Left renal cortex interstitium (tissue), 4 donors: ENCODE data around the gene CBL. TPM values are rescaled to one million over a fixed set of nuclear protein-coding genes. Genes with fewer than 3 reads are reported as not detected.
"Not testable (repeated sequence)": the region's sequence is repeated elsewhere in the genome, so short reads cannot be mapped to it uniquely, and the experiment has no call there.

ENCODE experiments used
- DNase-seq, 4 donors: peaks; one replicate each; pipeline ENCODE4 v3.0.0-alpha.2; 2013; ENCODE audit warnings: low read depth in 4 of 4, low spot score in 2 of 4, missing footprints in 1 of 4
- polyA plus RNA-seq, 4 donors: library from polyadenylated mRNA; unstranded; fragments of 120-200 nt; gene quantifications; one replicate each; pipeline ENCODE4 v1.2.1, GENCODE V29; 2013; ENCODE audit not compliant: insufficient read length in 4 of 4

Gene CBL
- polyA plus RNA-seq, 4 donors: 16.1 to 20.9 (median 18.6) TPM

DNA sequence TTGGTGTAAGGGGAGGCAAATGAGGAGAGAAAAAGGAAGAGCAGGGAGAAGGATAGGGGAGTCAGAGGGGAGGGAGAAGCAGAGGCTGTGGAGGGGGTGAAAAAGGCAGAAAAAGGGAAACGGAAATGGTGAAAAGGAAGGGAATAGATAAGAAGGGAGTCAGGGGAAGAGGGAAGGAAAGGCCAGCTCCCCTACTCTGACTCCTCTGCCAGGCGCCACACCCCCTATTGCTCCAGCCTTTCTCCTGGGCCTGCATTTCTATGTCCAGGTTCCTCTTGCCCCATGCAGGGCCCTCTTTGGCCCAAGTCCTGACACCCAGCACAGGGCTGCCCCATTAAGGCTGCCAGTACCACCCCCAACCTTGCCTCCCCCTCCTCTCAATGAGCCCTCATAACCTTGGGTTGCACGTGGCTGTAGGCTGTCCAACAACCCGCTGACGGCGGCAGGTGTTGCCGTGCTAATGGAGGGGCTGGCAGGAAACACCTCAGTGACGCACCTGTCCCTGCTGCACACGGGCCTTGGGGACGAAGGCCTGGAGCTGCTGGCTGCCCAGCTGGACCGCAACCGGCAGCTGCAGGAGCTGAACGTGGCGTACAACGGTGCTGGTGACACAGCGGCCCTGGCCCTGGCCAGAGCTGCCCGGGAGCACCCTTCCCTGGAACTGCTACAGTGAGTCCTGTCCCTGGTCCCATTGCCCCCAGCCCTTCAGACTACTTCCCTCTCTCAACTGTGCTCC lies 24.3 kb upstream of the CBL start:
- DNase-seq: no peak

DNA sequence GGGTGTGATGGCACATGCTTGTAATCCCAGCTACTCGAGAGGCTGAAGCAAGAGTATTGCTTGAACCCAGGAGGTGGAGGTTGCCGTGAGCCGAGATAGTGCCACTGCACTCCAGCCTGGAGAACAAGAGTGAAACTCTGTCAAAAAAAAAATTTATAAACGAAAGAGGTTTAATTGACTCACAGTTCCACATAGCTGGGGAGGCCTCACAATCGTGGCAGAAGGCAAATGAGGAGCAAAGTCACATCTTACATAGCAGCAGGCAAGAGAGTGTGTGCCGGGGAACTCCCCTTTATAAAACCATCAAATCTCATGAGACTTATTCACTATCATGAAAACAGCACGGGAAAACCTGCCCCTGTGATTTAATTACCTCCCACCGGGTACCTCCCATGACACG lies 21.7 kb upstream of the CBL start:
- DNase-seq: not testable (repeated sequence)

DNA sequence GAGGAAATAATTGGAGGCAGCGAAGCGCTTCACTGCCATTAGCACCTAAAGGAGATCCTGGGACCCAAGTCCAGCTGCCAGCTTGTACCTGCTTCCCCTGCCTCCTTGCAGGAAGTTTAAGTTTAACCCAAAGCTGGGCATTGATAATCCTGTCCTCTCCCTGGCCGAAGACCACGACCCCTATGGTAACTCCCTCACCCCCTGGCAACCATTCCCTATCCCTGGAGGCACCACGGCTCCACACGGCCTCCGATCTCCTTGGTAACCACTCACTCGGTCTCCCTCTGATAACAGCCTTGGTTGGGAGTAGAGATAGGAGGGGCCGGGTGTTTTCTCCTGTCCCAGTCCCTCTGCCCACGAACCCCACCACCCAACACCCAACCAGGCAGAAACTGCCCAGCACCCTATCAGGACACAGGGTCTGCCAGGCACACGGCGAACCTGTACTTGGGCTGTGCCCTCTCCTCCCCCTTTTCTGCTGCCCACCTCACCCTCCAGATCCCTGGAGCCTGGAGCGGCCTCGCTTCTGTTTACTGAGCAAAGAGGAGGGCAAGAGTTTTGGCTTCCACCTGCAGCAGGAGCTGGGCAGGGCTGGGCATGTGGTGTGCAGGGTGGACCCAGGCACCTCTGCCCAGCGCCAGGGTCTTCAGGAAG lies 20.0 kb upstream of the CBL start:
- DNase-seq: no peak

DNA sequence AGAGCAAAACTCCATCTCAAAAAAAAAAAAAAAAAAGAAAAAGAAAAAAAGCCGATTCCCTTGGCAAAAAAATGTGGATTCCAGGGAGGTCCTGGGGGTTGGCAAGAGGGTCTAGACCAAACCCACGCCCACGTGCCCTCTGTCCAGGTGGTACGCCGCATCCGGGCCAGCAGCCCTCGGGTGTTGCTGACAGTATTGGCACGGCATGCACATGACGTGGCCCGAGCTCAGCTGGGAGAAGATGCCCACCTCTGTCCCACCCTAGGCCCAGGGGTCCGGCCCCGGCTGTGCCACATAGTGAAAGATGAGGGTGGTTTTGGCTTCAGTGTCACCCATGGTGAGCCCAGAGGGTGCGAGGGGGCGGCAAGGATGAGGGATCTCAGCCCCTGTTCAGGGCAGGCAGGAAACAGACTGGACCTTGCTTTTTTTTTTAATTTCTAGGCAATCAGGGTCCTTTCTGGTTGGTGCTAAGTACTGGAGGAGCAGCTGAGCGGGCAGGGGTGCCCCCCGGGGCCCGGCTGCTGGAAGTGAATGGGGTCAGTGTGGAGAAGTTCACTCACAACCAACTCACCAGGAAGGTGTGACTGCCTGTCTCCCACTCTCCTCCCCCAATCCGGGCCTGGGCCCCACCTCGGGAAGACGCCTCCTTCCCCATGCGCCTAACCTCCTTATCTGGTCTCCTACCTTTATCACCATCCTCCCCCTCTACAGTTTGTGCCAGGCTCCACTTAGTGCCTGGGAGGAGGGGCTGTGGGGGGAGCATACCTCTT lies 18.8 kb upstream of the CBL start:
- no peak for DNase-seq

DNA sequence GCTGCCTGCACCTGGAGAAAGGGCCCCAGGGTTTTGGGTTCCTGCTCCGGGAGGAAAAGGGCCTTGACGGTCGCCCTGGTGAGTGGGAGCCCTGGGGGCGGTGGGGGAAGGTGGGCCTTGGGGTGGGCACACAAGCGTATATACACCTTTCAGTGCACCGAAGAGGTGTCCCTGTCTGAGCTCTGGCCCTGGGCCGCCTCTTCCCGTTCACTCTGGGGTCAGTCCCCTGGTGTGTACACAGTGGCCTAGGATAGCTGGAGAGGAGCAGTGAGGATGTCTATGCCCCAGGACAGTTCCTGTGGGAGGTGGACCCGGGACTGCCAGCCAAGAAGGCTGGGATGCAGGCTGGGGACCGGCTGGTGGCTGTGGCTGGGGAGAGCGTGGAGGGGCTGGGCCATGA lies 18.1 kb upstream of the CBL start:
- DNase-seq: no peak

DNA sequence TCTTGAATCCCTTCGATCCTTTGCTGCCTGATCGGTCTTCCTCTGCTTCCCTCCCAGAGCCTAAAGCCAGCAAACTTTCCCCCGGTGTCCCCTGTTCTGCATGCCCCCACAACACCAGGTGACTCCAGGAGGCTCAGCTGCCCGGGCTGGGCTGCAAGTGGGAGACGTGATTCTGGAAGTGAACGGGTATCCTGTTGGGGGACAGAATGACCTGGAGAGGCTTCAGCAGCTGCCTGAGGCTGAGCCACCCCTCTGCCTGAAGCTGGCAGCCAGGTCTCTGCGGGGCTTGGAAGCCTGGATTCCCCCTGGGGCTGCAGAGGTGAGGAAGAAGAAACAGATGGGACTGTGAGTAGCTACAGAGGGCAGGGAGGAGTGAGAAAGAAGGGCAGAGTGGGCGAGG lies 17.3 kb upstream of the CBL start:
- DNase-seq: no peak

DNA sequence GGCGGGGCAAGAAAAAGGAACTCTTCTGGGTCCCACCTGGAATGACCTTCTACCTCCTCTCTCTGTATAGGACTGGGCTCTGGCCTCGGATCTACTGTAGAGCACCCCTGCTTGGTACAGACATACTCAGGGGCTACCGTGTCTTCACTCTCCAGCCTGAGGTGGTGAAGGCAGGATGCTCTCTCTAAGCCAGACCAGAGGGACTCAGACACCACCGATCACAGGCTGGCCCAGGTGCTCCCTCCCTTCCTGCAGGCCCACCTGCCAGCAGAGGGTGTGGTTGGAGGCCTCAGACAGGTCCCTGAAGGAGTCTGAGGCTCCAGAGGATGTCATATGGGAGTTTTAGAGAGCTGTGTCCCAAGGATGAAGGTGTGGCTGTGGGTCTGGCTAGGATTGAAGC lies 16.7 kb upstream of the CBL start:
- no peak for DNase-seq

DNA sequence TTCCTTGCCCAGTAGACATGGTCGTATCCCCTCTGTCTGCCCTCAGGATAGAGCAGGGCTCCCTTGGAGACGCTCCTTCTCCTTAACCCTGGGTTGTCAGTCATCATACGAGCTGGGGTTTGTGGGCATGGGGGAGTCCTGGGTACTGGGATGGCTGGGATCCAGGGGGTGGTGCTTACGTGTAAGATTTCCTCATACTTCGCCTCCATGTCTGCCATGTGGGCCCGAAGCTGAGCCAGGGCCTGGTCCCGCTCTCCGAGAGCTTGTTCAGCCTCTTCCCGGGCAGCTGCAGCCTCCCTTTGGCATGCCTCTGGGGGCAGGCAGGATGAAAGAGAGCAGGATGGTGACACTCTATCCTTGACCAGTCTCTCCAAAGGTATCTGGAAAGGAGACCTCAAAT lies 15.6 kb upstream of the CBL start:
- DNase-seq: no peak

DNA sequence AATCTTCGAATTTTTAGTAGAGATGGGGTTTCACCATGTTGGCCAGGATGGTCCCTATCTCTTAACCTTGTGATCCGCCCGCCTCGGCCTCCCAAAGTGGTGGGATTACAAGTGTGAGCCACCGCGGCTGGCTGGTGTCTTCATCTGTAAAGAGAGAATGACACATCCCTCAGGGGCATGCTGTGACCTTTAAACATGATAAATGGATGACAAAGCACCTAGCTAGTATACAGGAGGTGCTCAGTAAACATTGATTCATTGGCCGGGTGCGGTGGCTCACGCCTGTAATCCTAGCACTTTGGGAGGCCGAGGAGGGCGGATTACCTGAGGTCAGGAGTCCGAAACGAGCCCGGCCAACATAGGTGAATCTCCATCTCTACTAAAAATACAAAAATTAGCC lies 14.9 kb upstream of the CBL start:
- DNase-seq: not testable (repeated sequence)

DNA sequence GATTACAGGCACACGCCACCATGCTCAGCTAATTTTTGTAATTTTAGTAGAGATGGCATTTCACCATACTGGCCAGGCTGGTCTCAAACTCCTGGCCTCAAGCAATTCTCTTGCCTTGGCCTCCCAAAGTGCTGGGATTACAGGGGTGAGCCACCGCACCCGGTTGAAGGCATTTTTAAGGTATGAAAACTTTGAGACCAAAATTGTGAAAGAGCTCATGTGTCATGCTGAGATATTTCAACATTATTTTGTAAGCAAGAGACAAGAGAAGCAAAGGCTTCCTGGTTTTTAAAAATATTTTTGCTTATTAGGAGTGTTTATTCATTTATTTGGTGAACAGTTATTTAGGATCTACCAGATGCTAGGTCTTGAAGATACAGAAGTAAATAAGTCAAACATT lies 14.0 kb upstream of the CBL start:
- no peak for DNase-seq

DNA sequence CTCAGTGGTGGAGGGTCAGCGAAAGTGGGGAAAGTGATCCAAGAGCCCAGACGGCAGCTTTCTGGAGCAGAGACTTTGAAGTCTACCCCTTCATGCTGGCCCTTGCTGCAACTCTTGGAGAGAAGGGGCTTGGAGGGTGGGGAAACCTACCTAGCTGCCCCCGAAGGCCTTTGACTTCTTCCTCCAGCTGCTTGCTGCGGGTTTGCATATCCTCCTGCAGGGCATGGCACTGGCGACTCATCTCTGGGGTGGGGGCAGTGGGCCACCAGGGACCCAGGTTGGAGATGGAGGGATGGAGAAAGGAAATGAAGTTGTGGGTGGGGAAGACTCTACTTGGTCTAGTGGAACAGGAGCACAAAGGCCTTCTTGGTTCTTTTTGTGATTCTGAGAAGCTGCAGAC lies 13.1 kb upstream of the CBL start:
- DNase-seq: no peak

DNA sequence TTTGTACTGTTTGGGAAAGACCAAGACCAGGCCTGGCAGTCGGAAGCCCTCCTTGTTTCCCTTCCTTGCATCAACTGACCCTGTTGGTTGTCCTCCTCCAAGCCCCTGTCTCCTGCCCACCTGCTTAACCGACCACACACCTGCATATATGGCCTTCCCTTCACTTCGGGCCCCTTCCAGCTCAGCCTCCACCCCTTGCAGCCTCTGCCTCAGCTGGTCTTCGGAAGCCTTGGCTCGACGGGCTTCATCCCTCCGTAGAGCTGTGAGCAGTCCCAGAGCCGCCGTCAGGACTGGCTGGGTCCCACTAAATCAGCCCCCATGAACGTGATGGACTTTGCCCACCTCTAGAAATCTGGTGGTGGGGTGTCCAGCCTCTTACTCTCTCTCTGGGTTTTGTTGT lies 12.5 kb upstream of the CBL start:
- DNase-seq: no peak

DNA sequence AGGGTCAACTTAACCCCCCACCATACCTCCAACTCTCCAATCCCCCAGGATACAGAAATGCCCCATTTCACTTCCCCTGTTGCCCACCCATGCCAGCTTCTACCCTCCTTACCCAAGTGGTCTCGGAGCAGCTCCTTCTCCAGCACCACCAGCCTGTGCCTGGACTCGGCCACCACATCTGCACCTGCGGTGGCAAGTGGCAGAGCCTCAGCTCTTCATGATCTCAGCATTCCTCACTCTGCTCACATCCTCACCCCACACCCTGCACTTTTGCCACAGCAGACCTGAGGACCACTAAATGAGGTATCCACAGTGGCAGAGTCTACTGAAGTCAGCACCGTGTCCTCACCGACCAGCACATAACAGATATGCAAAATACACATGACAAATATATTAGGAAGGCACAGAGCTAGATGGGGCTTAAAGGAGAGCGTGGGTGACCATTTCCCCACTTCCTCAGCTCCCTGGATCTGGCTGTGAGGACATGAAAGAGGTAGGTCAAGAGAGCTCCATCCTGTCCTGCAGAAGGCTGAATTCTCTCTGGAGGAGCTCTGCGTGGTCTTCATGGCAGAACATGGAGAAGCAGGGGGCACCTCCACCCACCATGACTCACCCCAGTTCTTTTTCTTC lies 11.2 kb upstream of the CBL start:
- no peak for DNase-seq

DNA sequence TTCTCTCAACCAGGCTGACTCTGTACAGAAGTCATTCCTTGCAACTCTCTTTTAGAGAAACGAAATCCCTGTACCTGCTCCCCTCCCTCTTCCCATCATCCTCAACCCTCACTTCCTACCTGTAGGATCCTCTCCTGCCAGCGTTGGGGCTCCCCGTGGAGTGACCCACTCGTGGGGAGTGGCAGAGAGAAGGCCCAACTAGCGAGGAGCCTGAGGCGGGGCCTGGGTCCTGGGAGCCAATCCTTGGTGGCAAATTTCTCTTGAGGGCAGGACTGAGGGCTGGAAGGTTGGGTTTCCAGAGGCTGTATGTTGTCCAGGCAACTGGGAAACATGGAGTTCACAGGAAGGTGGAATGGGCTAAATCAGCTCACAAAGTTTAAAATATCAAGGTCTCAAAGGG lies 10.5 kb upstream of the CBL start:
- no peak for DNase-seq

DNA sequence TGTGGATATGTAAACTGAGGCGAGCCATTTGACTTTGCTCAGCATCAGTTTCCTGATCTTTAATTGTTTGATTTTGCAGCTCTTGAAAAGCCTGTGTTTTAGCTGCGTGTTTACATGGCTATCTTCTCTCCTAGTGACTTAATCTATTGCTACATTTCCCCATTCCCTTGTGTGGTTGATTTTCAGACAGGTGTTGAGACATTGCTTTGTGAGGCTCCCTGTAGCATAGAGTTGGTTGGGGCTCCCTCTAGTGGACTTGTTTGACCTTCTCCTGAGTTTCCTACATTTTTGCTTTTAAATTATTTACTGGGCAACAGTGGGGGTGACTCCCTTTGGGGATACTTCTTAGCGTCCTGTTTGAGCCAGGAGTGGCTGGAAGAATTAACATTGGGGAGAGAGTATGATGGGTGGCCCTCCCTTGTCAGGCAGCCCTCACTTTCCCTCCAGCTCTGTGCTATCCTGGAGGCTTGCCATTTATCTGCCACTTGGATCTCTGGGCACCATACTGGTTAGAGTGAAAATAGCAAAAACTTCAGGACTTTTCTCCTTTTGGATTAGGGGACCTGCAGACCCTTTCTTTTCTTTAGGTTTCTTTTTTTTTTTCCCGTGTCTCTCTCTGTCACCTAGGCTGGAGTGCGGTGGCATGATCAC lies 9.2 kb upstream of the CBL start:
- peak in 3 of 4 donors; percentile 62 to 78 (median 65) for DNase-seq

DNA sequence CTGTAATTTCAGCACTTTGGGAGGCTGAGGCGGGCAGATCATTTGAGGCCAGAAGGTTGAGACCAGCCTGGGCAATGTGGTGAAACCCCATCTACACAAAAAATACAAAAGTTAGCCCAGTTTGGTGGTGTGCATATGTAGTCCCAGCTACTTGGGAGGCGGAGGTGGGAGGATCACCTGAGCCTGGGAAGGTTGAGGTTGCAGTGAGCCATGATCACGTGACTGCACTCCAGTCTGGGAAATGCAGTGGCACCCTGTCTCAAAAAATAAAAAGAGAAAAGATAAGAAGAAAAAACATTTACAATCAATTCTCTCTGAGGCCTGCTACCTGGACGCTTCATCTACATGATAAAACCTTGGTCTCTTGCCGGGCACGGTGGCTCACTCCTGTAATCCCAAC lies 7.2 kb upstream of the CBL start:
- no peak for DNase-seq

DNA sequence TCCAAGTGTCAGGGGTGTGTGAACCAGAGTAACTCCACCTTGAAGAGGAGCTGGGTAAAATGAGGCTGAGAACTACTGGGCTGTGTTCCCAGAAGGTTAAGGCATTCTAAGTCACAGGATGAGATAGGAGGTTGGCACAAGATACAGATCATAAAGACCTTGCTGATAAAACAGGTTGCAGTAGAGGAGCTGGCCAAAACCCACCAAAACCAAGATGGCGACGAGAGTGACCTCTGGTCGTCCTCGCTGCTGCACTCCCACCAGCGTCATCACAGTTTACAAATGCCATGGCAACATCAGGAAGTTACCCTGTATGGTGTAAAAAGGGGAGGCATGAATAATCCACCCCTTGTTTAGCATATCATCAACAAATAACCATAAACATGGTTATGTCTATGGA lies 4.9 kb upstream of the CBL start:
- DNase-seq: not testable (repeated sequence)

DNA sequence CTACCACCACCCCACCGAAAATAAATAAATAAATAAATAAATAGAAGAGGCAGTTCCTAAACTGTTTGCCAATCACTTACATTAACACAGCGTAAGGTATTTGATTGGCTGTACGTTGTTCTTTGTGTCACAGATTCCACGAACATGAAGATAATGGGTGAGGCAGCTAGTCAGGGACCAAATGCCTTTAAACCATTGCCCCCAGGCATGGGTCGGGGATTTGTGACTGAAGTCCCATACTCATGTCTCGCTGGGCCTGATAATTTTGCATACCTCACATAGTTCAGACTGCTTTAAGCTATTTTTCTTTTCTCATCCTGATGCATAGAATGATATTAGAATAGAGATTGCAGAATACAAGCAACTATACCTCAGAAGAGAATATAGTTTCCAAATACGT lies 3.6 kb upstream of the CBL start:
- DNase-seq: no peak

DNA sequence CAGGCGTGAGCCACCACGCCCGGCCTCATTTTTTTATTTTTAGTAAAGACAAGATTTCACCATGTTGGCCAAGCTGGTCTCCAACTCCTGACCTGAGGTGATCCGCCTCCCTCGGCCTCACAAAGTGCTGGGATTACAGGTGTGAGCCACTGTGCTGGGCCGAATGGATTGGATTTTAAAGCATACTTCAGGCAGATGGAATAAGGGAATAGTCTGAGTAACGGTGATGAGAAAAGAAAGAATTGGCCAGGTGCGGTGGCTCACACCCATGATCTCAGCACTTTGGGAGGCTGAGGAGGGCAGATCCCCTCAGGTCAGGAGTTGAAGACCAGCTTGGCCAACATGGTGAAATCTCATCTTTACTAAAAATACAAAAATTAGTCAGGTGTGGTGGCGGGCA lies 2.1 kb upstream of the CBL start:
- DNase-seq: no peak

DNA sequence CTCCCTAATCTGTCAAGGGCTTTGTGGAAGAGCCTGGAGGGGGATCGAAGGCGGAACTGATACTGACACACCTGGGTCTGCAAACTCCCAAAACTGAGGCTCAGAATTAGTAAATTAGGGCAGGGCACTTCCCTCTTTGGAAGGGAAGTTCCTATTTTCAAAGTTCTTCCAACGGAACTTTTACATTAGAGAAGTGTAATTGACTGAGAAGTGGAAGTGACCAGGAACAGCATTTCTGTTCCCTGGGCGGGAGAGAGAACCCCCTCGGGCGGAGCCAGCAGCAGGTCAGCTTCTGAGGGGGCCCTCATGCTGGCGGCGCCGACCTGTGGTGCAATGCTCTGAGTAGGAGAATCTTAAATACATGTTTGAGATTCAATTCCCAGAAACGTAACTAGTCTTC lies 1.1 kb upstream of the CBL start:
- no peak for DNase-seq
